HUDEP-2 (cell line): ENCODE data around the gene UNK.
A peak's percentile ranks its signal among the peaks of the same experiment; 100 is the strongest.

ENCODE experiments used
- DNase-seq, 76 experiments: peaks; one replicate each; lab custom pipeline; 2025; ENCODE audit not compliant: unreplicated experiment in 76 of 76; lab: John Stamatoyannopoulos, UW

Gene UNK

DNA sequence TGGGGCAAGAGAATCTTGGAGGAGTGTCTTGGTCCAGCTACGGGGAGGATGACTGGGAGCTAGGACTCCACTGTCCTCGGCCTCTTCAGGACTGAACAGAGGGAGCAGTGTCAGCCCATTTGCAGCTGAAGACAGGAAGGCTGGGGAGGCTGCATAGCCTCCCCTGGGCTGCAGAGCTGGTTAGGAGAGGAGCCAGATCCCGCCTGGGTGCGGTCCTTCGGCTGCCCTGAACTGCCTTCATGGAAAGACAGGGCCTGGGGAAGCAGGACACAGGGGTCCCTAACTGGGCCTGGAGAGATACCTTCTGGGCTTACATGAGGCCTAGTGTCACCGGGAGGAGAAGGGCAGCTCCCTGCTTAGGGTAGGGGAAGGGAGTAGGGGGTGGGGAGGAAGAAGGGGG is 33.0 kb downstream of the UNK start:
- DNase-seq: no peak

DNA sequence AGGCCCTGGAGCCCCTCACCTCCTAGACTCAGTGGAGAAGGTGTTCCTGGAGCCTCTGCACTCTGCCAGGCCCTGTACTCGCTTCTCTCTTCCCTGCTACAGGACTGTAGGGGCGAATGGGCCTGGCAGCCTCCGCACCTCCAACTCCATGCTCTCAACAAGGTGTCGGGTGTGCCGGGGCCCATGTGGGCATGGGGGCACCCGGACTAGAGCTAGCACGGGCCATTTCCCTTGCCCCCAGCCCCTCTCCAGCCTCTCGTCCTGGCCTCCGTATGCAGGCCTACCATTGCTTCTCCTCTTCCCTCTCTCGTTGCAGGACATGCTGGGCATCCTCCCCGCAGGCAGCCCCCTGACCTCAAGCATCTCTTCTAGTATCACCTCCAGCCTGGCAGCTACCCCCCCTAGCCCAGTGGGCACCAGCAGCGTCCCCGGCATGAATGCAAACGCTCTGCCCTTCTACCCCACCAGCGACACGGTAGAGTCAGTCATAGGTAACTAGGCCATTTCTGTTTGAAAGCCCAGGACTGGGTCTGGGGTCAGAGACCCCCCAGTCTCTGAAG is 33.8 kb downstream of the UNK start:
- no peak for DNase-seq

GRCh38 chr17:75819116-75819515 is 34.5 kb downstream of the UNK start:
- peak in 4 of 76 experiments; percentile 5 to 14 (median 10) for DNase-seq

DNA sequence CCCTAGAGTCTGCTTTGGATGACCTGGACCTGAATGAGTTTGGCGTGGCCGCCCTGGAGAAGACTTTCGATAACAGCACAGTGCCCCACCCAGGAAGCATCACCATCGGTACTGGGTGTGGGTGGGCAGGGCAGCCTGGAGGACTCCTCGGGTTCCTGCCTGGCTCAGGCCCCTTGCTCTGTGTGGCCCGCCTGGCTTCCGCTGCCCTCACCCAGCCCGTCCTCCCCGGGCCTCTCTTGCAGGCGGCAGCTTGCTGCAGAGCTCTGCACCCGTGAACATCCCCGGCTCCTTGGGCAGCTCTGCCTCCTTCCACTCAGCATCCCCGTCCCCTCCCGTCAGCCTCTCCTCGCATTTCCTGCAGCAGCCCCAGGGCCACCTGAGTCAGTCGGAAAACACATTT is 35.1 kb downstream of the UNK start:
- peak in 2 of 76 experiments; percentile 12 to 19 for DNase-seq

DNA sequence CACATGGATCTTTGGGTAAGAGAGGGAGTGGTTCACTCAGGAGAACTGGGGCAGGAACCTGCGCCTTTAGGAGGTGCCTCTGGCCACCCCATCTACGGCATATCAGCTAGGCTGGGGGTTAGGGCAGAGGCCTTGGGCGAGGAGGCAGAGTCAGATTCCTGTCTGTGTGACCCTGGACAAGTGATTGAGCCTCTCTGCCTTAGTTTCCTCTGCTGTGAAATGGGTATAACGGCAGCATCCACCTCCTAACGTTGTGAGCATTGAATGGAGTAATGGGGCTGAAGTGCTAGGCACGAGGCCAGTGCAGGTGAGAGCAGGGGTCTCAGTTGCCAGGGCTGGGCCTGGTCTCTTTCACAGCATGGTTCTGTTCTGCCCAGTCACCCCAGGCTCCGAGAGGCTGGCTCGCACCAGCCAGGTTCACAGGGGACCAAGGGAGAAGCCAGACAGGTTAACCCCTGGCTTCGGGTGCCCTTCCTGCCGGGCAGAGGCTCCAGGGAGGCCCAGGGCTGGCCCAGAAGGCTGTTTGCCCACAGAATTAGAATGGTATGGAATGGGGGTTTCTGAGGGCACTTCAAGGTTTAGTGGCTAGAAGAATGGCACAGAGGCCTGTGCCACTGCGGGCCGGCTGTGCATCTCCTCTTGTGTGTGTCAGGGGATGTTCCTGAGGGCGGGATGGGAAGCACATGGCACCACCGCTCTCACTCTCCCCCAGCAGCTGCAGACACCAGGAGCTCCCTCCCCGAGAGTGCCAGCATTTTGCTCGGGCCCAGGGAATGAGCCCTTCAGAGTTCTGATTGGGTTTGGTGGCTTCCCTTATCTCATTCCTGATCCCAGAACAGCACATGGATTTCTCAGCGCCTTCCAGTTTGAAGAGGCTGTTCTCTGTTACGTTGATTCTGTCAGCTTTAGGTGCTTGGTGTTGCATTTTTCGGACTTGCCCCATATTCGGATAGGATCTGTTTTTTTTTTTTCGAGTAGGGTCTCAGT is 35.8 kb downstream of the UNK start:
- DNase-seq: no peak

- no peak for DNase-seq
Observed at GRCh38 chr17:75821552-75821951, 36.9 kb downstream of the UNK start.

DNA sequence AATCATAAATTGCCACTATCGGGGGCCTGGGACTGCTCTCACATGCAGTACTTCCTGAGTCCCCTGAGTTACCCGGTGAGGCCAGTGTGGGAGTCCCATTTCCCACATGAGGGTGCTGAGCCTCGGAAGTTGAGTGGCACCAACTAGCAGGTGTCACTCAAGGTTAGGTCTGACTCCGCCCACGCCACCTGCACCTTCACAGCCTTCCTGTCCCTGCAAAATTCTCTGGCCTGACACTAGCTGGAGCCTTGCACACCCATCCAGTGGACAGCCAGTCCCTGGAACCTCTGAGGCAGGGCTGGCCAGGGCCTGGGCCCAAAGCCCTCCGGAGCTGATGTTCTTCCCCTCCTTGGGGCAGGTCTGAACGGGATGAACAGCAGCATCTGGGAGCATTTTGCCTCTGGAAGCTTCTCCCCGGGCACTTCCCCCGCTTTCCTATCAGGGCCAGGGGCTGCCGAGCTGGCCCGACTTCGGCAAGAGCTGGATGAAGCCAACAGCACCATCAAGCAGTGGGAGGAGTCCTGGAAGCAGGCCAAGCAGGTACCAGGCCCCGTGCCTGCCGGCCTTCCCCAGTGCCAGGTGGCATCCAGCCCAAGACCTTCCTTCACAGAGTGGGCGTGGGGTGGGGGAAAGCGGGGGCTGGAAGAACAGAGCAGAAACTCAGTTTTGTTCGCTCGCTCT is 37.7 kb downstream of the UNK start:
- DNase-seq: peak in 2 of 76 experiments; percentile 3 to 10

DNA sequence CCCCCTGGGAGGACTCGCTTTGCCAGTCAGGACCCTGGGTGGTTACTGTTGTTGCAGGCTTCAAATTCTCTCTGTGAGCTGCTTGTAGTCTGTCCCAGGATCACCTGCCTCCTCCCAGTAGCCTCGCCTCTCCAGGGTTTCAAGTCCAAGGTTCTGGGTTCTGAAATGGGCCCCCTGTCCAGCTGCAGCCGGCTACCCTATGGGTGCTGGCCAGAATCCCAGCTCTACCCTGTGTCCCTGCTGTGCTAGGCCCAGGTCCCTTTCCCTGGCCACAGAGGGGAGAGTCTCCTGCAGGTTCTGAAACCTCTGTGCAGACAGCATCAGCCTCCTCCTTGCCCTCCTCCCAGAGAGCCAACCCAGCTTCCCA is 38.2 kb downstream of the UNK start:
- DNase-seq: no peak

- DNase-seq: no peak
Observed at GRCh38 chr17:75823257-75824041, 38.8 kb downstream of the UNK start.

GRCh38 chr17:75824050-75824552 is 39.5 kb downstream of the UNK start:
- DNase-seq: no peak

DNA sequence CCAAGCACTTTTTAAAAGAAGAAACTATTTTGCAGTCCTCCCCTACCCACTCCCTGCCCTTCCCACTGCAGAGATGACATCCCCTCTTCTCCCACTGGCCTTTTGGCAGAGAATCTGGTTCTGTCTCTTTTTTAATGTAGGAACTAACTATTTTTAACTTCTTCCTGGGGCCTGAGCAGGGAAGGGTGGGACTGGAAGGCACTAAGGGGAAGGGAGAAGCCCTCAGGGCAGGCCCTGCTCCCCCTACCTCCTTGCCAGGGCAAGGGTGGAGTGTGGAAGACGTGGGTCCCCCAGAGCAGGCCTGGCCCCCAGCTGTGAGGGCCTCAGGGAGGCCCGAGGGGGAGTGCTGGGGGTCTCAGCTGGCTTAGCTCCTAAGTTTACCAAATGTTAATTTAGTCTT is 40.1 kb downstream of the UNK start:
- DNase-seq: no peak

GRCh38 chr17:75825149-75825552 is 40.5 kb downstream of the UNK start:
- no peak for DNase-seq

- no peak for DNase-seq
Observed at GRCh38 chr17:75825748-75826370, 41.3 kb downstream of the UNK start.

- no peak for DNase-seq
Observed at GRCh38 chr17:75826561-75827307, 42.1 kb downstream of the UNK start.

DNA sequence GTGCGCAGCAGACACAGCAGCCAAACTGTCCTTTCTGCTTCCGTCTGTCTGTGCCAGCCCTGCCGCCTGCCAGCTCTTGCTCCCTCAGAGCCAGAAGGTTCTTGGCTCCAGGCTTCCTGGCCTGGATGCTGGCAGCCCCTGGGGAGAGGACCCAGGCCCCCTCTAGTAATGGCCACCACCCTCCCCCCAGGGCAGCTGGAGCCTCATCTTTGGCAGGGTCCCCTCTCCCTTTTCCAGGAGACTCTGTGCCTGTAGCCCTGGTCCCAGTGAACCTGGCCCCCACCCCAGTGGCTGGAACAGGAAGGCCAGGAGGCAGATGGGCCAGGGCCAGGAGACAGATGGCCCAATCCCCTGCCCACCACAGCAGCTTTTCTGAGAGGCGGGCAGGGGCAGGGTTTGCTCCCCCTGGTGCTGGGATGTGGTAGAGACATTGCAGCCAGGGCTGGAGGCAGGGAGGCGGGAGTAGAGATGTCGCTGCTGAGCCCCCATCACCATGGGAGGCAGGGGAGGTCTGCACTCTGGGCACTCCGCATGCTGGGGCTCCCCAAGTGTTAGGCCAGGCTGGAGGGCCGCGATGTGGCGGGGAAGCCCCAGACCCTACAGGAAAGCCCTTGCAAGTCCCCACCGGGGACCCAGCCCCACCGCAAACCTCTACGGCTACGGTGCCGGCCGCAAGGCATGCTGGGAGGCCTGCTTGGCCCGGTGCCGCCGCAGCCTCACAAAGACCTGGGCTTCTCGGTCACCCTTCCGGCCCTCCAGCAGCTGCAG is 42.9 kb downstream of the UNK start:
- DNase-seq: peak in 16 of 76 experiments; percentile 5 to 36 (median 24)

DNA sequence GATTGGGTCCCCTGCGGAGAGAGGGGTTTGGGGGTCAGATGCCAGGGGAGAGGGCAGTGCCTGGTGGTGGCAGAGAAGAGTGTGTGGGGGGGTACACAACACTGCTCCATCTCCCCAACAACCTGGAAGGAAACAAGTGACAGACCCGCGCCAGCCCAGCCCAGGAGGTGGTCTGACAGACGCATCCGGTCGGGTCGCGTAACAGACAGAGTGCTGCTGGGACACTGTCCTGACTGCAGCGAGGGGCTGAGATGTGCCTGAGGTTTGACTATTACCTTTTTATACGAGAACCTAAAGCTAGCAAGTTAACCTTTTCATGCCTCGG is 43.4 kb downstream of the UNK start:
- no peak for DNase-seq

DNA sequence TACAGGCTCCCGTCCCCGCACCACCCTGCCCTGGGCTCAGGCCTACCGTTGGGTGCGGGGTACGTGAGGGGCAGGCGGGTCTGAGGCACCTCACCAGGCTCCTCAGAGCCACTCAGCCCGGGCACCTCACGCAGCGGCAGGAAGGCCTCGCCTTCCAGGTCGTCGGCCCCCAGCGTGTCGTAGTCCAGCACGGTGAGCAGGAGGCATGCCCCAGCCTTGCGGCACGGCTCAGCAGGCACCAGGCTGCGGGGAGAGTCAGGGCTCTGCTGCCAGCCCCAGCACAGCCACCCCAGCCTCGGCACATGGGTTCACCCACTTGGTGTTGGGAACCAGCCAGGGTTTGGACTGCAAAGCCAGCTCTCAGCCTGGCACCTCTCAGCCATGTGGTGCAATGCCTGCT is 44.1 kb downstream of the UNK start:
- DNase-seq: no peak

- no peak for DNase-seq
Observed at GRCh38 chr17:75829747-75830146, 45.1 kb downstream of the UNK start.
